Kidney epithelial cell (primary cell): ENCODE results near the gene AIG1. TPM values are rescaled to one million over a fixed set of nuclear protein-coding genes. Genes with fewer than 3 reads are reported as not detected.
"Not testable (repeated sequence)": the region's sequence is repeated elsewhere in the genome, so short reads cannot be mapped to it uniquely, and the experiment has no call there.

Experiments used
- DNase-seq: peaks from one replicate; pipeline ENCODE4 v3.0.0-alpha.2; 2010; ENCODE audit warnings: low read depth
- H3K27me3 ChIP-seq: 2 replicates; pipeline ENCODE4 v1.6.0; 2011; ENCODE audit warnings: low read length; ENCODE audit not compliant: control insufficient read depth, insufficient read depth
- H3K36me3 ChIP-seq: 2 replicates; pipeline ENCODE4 v1.5.1; 2011; ENCODE audit warnings: low read length; ENCODE audit not compliant: control insufficient read depth, insufficient read depth
- H3K4me3 ChIP-seq: 2 replicates; pipeline ENCODE4 v1.5.1; 2011; ENCODE audit warnings: low read depth, mild to moderate bottlenecking, control low read depth, low read length
- total RNA-seq: library from RNA; depleted of rRNA; stranded (reverse); fragments of >200 nt; gene quantifications from 2 replicates; pipeline ENCODE4 v1.2.3, GENCODE V29; 2015
- TF ChIP-seq, protein P1 (sequence below): IDR thresholded peaks from 2 replicates; pipeline ENCODE4 v1.5.1; 2011; ENCODE audit warnings: mild to moderate bottlenecking, moderate library complexity, low read length, control low read depth, inconsistent platforms; ENCODE audit not compliant: insufficient read depth, poor library complexity, severe bottlenecking

AIG1 gene
- total RNA-seq, 1 donor from 2014 or later: 62.5 TPM

- no peaks in the 10 kb centered on the region for H3K36me3 ChIP-seq
- TF ChIP-seq, protein P1, sequence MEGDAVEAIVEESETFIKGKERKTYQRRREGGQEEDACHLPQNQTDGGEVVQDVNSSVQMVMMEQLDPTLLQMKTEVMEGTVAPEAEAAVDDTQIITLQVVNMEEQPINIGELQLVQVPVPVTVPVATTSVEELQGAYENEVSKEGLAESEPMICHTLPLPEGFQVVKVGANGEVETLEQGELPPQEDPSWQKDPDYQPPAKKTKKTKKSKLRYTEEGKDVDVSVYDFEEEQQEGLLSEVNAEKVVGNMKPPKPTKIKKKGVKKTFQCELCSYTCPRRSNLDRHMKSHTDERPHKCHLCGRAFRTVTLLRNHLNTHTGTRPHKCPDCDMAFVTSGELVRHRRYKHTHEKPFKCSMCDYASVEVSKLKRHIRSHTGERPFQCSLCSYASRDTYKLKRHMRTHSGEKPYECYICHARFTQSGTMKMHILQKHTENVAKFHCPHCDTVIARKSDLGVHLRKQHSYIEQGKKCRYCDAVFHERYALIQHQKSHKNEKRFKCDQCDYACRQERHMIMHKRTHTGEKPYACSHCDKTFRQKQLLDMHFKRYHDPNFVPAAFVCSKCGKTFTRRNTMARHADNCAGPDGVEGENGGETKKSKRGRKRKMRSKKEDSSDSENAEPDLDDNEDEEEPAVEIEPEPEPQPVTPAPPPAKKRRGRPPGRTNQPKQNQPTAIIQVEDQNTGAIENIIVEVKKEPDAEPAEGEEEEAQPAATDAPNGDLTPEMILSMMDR: no peak
- H3K27me3 ChIP-seq: no peaks in the 10 kb centered on the region
- H3K4me3 ChIP-seq: no peak overlapping the region
- DNase-seq: no peak
Observed at GRCh38 chr6:143074670-143075318, 14.1 kb downstream of the AIG1 start.

DNA sequence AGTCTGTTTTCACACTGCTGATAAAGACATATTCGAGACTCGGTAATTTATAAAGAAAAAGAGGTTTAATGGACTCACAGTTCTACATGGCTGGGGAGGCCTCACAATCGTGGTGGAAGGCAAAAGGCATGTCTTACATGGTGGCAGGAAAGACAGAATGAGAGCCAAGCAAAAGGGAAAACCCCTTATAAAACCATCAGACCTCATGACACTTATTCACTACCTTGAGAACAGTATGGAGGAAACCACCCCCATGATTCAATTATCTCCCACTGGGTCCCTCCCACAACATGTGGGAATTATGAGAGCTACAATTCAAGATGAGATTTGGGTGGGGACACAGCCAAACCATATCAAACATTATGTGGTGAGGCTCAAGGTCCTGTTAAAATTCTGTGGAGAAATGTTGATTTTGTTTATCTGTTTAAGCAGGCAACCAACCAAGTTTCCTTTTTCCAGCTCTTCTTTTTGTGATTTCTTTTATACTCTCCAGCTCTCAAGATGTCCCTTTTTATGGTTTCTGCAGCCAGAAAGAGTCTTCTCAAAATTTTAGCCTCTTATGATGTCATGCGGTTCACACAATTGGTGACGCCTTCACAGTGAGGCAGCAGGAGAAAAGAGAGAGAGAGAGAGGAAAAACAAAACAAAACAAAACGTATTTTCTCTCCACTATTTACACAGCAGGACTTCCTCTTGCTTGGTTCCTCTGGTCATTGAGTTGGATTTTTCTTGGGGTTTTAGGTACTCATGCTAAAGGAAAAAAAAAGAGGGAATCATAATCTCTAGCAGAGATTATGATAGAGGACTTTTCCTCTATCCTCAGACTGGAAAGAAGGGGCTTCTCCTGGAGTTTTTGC lies 18.0 kb downstream of the AIG1 start:
- Histone ChIP-seq H3K4me3 (no peak overlapping the region), H3K27me3 (no peaks in the 10 kb centered on the region), H3K36me3 (no peaks in the 10 kb centered on the region)
- TF ChIP-seq, protein P1: no peak
- DNase-seq: no peak

DNA sequence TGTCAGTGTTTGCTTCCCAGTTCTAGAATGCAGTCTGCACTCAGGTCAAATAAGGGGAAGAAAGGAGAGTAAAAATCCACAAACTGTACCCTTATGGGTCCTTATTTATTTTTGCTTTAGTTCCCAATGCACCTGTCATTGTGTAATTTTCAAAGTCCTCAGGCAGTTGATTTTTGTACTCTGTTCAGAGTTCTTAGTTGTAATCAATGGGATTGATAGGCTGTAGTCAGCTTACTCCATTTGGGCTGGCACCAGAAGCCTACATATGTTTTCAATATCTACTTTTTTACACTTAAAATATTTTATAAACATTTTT lies 18.6 kb downstream of the AIG1 start:
- Histone ChIP-seq H3K4me3 (no peak overlapping the region), H3K27me3 (no peaks in the 10 kb centered on the region), H3K36me3 (no peaks in the 10 kb centered on the region)
- TF ChIP-seq, protein P1: no peak
- DNase-seq: no peak

DNA sequence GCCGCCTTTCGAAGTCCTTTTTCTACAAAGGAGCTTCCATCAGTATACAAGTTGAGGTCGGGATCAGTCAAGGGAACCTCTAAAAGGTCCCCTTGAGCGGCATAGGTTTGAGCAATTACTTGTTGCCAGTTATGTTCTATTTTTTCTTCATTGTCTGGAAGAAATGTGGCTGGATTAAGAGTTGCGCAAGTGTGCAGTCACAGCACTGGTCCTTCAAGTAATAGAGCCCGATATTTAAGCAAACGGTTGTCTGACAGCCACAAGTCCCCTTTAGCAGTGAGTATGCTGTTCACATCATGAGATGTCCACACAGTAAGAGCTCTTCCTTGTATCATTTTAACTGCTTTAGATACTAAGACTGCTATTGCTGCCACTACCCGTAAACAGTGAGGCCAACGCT lies 21.6 kb downstream of the AIG1 start:
- not testable (repeated sequence) for H3K36me3 ChIP-seq, H3K4me3 ChIP-seq

GRCh38 chr6:143084019-143084418 lies 23.3 kb downstream of the AIG1 start:
- not testable (repeated sequence) for H3K4me3 ChIP-seq, H3K36me3 ChIP-seq, DNase-seq, H3K27me3 ChIP-seq

More for the DNA sequence above, 21.6 kb downstream of the AIG1 start:
- not testable (repeated sequence) for H3K27me3 ChIP-seq, DNase-seq

DNA sequence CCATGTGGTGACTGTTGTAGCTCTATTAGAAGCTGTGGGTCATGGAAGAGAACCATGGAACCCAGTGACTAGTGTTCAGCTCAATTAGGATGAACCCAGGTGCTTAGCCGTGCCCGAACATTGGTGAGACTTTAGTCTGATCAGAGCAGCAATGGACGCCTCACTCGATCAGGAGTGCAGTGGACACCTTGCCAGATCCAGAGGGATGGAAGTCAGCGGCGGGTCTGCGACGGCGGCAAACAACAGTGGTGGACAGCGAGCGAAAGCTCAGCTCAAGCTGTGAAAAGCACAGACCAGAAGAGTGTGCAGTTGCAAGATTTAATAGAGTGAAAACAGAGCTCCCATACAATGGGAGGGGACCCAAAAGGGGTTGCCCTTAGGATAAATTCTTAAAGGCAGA lies 26.6 kb downstream of the AIG1 start:
- H3K27me3 ChIP-seq, H3K36me3 ChIP-seq, H3K4me3 ChIP-seq, DNase-seq: not testable (repeated sequence)

DNA sequence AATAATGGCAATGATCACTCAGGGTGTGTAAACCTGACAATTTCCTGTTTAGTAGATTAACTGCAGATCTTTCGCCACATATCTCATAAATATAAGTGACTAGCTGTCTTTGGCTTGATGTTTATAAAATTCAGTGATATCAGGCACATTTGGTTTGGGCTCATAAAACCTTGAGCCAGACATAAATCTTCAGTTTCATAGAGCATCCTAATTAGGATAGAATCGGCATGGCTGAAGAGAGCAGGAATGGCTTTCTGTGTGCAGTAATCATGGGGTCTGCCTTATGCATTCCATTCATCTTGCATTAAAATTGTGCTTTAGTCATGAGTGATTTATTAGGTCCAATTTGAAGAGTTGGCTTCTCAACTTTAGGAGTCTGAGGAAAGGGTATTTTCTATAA lies 27.2 kb downstream of the AIG1 start:
- no peaks in the 10 kb centered on the region for H3K36me3 ChIP-seq
- TF ChIP-seq, protein P1: no peak
- DNase-seq: no peak
- H3K4me3 ChIP-seq: no peak overlapping the region
- no peaks in the 10 kb centered on the region for H3K27me3 ChIP-seq
